Panc1 (cell line): ENCODE data around the gene HSD17B1. TPM values are rescaled to one million over a fixed set of nuclear protein-coding genes. Genes with fewer than 3 reads are reported as not detected.
A peak's percentile ranks its signal among the peaks of the same experiment; 100 is the strongest.

ENCODE experiments used
- ATAC-seq: fragments of 200-7000 bp; cut with Tn5 transposase; 2 replicates; pipeline ENCODE4 v1.9.1; 2020; ENCODE audit warnings: mild to moderate bottlenecking, moderate library complexity
- BruUV-seq: library from RNA; stranded (reverse); fragments of 400-500 nt; replicated peaks from 2 replicates; lab custom pipeline; 2021; lab: Mats Ljungman, UMichigan
- CTCF ChIA-PET: fragments of 300-600 bp; sonication (Branson Sonifier 250); formaldehyde crosslinking; loops from one replicate; lab custom pipeline; 2022; ENCODE audit warnings: antibody characterized with exemption; lab: Charles Lee
- POLR2A ChIA-PET: fragments of 300-600 bp; sonication (Branson Sonifier 250); formaldehyde crosslinking; loops from one replicate; lab custom pipeline; 2022; ENCODE audit warnings: antibody characterized with exemption; lab: Charles Lee
- DNase-seq: peaks from one replicate; pipeline ENCODE4 v3.0.0-alpha.2; 2010; ENCODE audit warnings: low read depth, low spot score
- H3K27ac ChIP-seq: 2 replicates; pipeline ENCODE4 v1.5.1; 2011; ENCODE audit warnings: mild to moderate bottlenecking, low read length, inconsistent platforms
- H3K27me3 ChIP-seq: fragments of 200-500 bp; sonication (Bioruptor generic); 2 replicates; pipeline ENCODE4 v1.6.0; 2014; ENCODE audit warnings: low read length, inconsistent platforms; ENCODE audit not compliant: control insufficient read depth, insufficient read depth
- H3K36me3 ChIP-seq: fragments of 200-500 bp; sonication (Bioruptor generic); 2 replicates; pipeline ENCODE4 v1.5.1; 2014; ENCODE audit warnings: inconsistent platforms, mild to moderate bottlenecking, low read length, moderate library complexity; ENCODE audit not compliant: control insufficient read depth, insufficient read depth
- H3K4me1 ChIP-seq: 2 replicates; pipeline ENCODE4 v1.5.1; 2011; ENCODE audit warnings: inconsistent platforms, mild to moderate bottlenecking, low read length, moderate library complexity; ENCODE audit not compliant: control insufficient read depth, insufficient read depth
- H3K4me3 ChIP-seq, 2 experiments: 2 replicates each; pipeline ENCODE4 v1.5.1; 2011 to 2012; ENCODE audit warnings: low read depth in 2 of 2, low read length in 2 of 2, mild to moderate bottlenecking in 2 of 2, inconsistent platforms in 1 of 2, moderate library complexity in 1 of 2
- H3K9me3 ChIP-seq: fragments of 200-500 bp; sonication (Bioruptor generic); 2 replicates; pipeline ENCODE4 v1.5.1; 2014; ENCODE audit warnings: low read depth, mild to moderate bottlenecking, inconsistent platforms, low read length, moderate library complexity; ENCODE audit not compliant: control insufficient read depth, insufficient read depth
- POLR2AphosphoS5 ChIP-seq: IDR thresholded peaks from 2 replicates; pipeline ENCODE4 v1.6.1; 2012; ENCODE audit warnings: mild to moderate bottlenecking, low read depth, low read length, moderate library complexity
- SIN3A ChIP-seq: IDR thresholded peaks from 2 replicates; pipeline ENCODE4 v1.6.1; 2012; ENCODE audit warnings: low read depth, mild to moderate bottlenecking, low read length, moderate library complexity, borderline replicate concordance; ENCODE audit not compliant: insufficient read depth
- TCF7L2 ChIP-seq: IDR thresholded peaks from 2 replicates; pipeline ENCODE4 v1.6.1; 2011; ENCODE audit warnings: mild to moderate bottlenecking, low read depth, low read length, inconsistent platforms
- in situ Hi-C: cut with HindIII; loops from 2 replicates; pipeline ENCODE4 v1.10.0; 2016; ENCODE audit warnings: low sequenced_read_pairs, low pct_unique_long_range_greater_than_20kb
- intact Hi-C: fragments of 100-400 bp; cut with micrococcal nuclease; formaldehyde crosslinking; loops from one replicate; pipeline ENCODE4 v1.10.0; 2022; ENCODE audit not compliant: unreplicated experiment
- total RNA-seq: library from RNA; stranded (reverse); gene quantifications from one replicate; pipeline ENCODE4 v1.2.1, GENCODE V29; 2021; ENCODE audit not compliant: unreplicated experiment
- TF ChIP-seq, protein P1 (sequence below): fragments of 450-650 bp; IDR thresholded peaks from 2 replicates; pipeline ENCODE4 v1.5.1; 2017; ENCODE audit warnings: mild to moderate bottlenecking
- TF ChIP-seq, protein P2 (sequence below), 2 experiments: IDR thresholded peaks; 2 replicates each; pipeline ENCODE4 v1.6.1; 2011 to 2012; ENCODE audit warnings: low read depth in 2 of 2, control low read depth in 1 of 2, low read length in 1 of 2, mild to moderate bottlenecking in 1 of 2, moderate library complexity in 1 of 2; ENCODE audit not compliant: insufficient read depth in 1 of 2

Gene HSD17B1
- total RNA-seq, 1 experiment from 2014 or later, result 5.4 TPM

DNA sequence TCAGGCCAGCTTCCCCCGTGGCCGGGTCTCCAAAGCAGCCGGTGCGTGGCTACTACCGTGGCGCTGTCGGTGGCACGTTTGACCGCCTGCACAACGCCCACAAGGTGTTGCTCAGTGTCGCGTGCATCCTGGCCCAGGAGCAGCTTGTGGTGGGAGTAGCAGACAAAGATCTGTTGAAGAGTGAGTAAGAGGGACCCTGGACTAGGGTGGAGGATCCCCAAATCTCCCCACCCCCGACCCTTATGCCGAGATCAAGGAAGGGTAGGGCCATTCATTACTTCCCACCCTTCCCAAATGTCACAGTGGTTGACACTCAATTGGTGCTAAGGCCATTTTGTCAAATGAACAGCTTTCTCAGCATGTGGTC lies 10.4 kb downstream of the HSD17B1 start:
- H3K27ac ChIP-seq, result peak overlapping the region; percentile 89
- H3K27me3 ChIP-seq, result no peaks in the 10 kb centered on the region
- DNase-seq, result no peak
- H3K4me1 ChIP-seq, result peaks cover 25% of the 10 kb centered on the region
- CTCF ChIA-PET, result no interaction called here
- in situ Hi-C loops (no loop called here), intact Hi-C loops (no loop called here)
- POLR2A ChIA-PET, result no interaction called here
- peak overlapping the region; percentile 87 to 88 for H3K4me3 ChIP-seq
- peaks cover 7% of the 10 kb centered on the region for H3K36me3 ChIP-seq
- H3K9me3 ChIP-seq, result no peaks in the 10 kb centered on the region
- ATAC-seq, result no peak
- BruUV-seq, result no TSS peak
- TF ChIP-seq SIN3A (no peak), POLR2AphosphoS5 (no peak), TCF7L2 (no peak)
- TF ChIP-seq, protein P1, sequence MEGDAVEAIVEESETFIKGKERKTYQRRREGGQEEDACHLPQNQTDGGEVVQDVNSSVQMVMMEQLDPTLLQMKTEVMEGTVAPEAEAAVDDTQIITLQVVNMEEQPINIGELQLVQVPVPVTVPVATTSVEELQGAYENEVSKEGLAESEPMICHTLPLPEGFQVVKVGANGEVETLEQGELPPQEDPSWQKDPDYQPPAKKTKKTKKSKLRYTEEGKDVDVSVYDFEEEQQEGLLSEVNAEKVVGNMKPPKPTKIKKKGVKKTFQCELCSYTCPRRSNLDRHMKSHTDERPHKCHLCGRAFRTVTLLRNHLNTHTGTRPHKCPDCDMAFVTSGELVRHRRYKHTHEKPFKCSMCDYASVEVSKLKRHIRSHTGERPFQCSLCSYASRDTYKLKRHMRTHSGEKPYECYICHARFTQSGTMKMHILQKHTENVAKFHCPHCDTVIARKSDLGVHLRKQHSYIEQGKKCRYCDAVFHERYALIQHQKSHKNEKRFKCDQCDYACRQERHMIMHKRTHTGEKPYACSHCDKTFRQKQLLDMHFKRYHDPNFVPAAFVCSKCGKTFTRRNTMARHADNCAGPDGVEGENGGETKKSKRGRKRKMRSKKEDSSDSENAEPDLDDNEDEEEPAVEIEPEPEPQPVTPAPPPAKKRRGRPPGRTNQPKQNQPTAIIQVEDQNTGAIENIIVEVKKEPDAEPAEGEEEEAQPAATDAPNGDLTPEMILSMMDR, result no peak
- TF ChIP-seq, protein P2, sequence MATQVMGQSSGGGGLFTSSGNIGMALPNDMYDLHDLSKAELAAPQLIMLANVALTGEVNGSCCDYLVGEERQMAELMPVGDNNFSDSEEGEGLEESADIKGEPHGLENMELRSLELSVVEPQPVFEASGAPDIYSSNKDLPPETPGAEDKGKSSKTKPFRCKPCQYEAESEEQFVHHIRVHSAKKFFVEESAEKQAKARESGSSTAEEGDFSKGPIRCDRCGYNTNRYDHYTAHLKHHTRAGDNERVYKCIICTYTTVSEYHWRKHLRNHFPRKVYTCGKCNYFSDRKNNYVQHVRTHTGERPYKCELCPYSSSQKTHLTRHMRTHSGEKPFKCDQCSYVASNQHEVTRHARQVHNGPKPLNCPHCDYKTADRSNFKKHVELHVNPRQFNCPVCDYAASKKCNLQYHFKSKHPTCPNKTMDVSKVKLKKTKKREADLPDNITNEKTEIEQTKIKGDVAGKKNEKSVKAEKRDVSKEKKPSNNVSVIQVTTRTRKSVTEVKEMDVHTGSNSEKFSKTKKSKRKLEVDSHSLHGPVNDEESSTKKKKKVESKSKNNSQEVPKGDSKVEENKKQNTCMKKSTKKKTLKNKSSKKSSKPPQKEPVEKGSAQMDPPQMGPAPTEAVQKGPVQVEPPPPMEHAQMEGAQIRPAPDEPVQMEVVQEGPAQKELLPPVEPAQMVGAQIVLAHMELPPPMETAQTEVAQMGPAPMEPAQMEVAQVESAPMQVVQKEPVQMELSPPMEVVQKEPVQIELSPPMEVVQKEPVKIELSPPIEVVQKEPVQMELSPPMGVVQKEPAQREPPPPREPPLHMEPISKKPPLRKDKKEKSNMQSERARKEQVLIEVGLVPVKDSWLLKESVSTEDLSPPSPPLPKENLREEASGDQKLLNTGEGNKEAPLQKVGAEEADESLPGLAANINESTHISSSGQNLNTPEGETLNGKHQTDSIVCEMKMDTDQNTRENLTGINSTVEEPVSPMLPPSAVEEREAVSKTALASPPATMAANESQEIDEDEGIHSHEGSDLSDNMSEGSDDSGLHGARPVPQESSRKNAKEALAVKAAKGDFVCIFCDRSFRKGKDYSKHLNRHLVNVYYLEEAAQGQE (IDR thresholded peaks at IDR 0.05; ENCODE audit: insufficient read depth in 1 of 2, low read depth in 2 of 2, low read length in 1 of 2), result no peak

DNA sequence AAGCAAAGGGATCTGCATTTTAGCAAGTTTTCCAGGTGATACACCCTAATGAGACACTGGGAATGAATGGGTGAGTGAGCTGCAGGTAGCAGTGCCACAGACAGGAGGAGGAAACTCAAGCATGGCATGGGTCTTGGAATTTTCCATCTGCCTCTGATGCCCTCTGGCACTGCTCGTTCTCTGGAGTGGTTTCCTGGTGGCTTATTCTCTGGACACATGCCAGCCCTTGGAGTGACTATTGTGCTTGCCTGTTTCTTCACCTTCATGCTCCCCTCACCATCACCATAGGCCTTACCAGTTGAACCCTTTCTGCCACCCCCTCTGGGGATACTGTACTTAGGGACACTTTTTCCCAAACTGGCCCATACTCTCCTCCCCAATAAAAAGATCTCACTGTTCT lies 10.8 kb downstream of the HSD17B1 start:
- no peak for ATAC-seq
- Histone ChIP-seq H3K4me3 (peak overlapping the region; percentile 87 to 88), H3K9me3 (no peaks in the 10 kb centered on the region), H3K27me3 (no peaks in the 10 kb centered on the region), H3K4me1 (peaks cover 27% of the 10 kb centered on the region), H3K27ac (peak overlapping the region; percentile 89), H3K36me3 (peaks cover 7% of the 10 kb centered on the region)
- intact Hi-C loops (no loop called here), in situ Hi-C loops (no loop called here)
- ChIA-PET POLR2A (no interaction called here), CTCF (no interaction called here)
- no TSS peak for BruUV-seq
- DNase-seq, result no peak
- TF ChIP-seq SIN3A, result no peak
- TF ChIP-seq, protein P2 (IDR thresholded peaks at IDR 0.05; ENCODE audit: insufficient read depth in 1 of 2, low read depth in 2 of 2, low read length in 1 of 2), result no peak
- TF ChIP-seq, protein P1, result no peak
- TF ChIP-seq POLR2AphosphoS5, result no peak
- no peak for TF ChIP-seq TCF7L2
